ENCODE results near the gene RFXAP.

Gene RFXAP

GRCh38 chr13:36862002-36862685 is 43.1 kb downstream of the RFXAP start:
- TF ChIP-seq, protein P1, sequence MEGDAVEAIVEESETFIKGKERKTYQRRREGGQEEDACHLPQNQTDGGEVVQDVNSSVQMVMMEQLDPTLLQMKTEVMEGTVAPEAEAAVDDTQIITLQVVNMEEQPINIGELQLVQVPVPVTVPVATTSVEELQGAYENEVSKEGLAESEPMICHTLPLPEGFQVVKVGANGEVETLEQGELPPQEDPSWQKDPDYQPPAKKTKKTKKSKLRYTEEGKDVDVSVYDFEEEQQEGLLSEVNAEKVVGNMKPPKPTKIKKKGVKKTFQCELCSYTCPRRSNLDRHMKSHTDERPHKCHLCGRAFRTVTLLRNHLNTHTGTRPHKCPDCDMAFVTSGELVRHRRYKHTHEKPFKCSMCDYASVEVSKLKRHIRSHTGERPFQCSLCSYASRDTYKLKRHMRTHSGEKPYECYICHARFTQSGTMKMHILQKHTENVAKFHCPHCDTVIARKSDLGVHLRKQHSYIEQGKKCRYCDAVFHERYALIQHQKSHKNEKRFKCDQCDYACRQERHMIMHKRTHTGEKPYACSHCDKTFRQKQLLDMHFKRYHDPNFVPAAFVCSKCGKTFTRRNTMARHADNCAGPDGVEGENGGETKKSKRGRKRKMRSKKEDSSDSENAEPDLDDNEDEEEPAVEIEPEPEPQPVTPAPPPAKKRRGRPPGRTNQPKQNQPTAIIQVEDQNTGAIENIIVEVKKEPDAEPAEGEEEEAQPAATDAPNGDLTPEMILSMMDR (IDR thresholded peaks at IDR 0.05; ENCODE audit: insufficient read depth, missing control alignments): no peak
- FAIRE-seq: no peak
- DNase-seq (ENCODE audit: insufficient read length, low spot score): no peak

DNA sequence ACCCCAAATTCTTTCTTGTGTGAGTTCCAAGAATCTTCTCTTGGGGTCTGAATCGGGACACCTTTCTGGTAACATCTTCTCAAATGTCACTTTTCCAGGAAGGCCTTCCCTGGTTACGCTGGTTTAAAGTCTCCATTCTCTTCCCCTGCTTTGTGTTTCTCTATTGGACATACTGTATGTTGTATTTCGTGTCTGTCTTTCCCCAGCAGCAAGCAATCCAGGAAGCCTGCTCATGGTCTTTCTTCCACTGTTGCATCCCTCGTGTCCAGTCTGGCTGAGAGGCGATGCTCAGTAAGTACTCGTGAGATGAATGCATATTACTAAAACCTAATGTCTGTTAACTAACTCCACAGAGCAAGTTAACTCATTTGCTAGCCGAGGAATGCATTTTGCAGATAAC is 43.7 kb downstream of the RFXAP start:
- TF ChIP-seq, protein P1 (IDR thresholded peaks at IDR 0.05; ENCODE audit: insufficient read depth, missing control alignments): no peak
- FAIRE-seq: no peak
- DNase-seq (ENCODE audit: insufficient read length, low spot score): no peak

DNA sequence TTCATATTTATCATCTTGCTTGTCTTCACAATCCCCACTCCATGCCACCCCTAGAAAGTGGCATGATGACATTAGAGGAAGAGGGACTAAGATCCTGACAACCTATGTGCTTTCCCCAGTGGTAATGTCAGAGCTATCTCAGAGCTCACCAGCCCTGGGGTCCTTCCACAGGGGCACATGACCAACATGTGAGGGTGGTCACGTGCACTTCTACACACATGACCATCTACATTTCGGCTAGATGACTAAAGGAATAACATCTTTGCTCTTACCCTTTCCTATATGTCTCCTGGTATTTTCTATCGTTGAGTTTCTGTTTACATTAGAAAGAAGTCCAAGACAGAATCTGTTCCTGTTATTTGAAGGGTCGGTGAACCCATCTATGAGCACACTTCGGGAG is 46.2 kb downstream of the RFXAP start:
- DNase-seq (ENCODE audit: insufficient read length, low spot score): no peak
- TF ChIP-seq, protein P1 (IDR thresholded peaks at IDR 0.05; ENCODE audit: insufficient read depth, missing control alignments): no peak
- no peak for FAIRE-seq

- TF ChIP-seq, protein P1 (IDR thresholded peaks at IDR 0.05; ENCODE audit: insufficient read depth, missing control alignments): no peak
- FAIRE-seq: no peak
- DNase-seq (ENCODE audit: insufficient read length, low spot score): no peak
Observed at GRCh38 chr13:36866232-36866631, 47.2 kb downstream of the RFXAP start.

- DNase-seq (ENCODE audit: insufficient read length, low spot score) (no peak), FAIRE-seq (peak; percentile 53)
- TF ChIP-seq, protein P1 (IDR thresholded peaks at IDR 0.05; ENCODE audit: insufficient read depth, missing control alignments): no peak
Observed at GRCh38 chr13:36870050-36870692, 51.1 kb downstream of the RFXAP start.

GRCh38 chr13:36872621-36873020 is 53.6 kb downstream of the RFXAP start:
- DNase-seq (ENCODE audit: insufficient read length, low spot score): no peak
- TF ChIP-seq, protein P1 (IDR thresholded peaks at IDR 0.05; ENCODE audit: insufficient read depth, missing control alignments): no peak
- FAIRE-seq: no peak

- DNase-seq (ENCODE audit: insufficient read length, low spot score) (no peak), FAIRE-seq (peak; percentile 69)
- TF ChIP-seq, protein P1 (IDR thresholded peaks at IDR 0.05; ENCODE audit: insufficient read depth, missing control alignments): no peak
Observed at GRCh38 chr13:36875431-36875830, 56.4 kb downstream of the RFXAP start.
